Measurements from ENCODE around the gene ZNF133. TPM values are rescaled to one million over a fixed set of nuclear protein-coding genes. Genes with fewer than 3 reads are reported as not detected.

Gene ZNF133
- total RNA-seq, 6 experiments from 2014 or later, result 2.5 to 6.1 (median 4.8) TPM

DNA sequence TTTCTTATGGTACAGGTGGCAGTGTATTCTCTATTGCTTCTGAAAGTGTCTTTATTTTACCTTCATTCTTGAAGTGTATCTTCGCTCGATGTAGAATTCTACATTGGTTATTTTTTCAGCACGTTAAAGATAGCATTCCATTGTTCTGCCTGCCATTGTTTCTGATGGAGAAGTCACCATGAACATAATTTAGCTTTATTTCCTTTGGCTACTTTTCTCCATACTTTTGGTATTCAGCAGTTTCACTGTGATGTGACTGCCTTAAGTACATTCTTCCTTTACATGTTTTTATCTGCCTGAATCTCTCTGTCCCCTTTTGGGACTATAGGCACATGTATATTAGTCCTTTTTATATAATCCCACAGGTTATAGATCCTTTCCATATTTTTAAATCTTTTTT is 19.0 kb downstream of the ZNF133 start:
- Histone ChIP-seq H3K4me3 (no peak overlapping the region), H3K27me3 (no peaks in the 10 kb centered on the region), H3K36me3 (peaks cover 0 to 3% (median 0%) of the 10 kb centered on the region in 4 donors), H3K27ac (no peak overlapping the region), H3K9me3 (no peaks in the 10 kb centered on the region), H3K4me1 (no peaks in the 10 kb centered on the region)
- WGBS (ENCODE audit: insufficient coverage, low coverage, low lambda C conversion rate, missing lambda C conversion rate), result 97% methylated on average over 3 of the region's 3 CpGs
- DNase-seq (no peak), ATAC-seq (no peak)
- TF ChIP-seq, protein P1, sequence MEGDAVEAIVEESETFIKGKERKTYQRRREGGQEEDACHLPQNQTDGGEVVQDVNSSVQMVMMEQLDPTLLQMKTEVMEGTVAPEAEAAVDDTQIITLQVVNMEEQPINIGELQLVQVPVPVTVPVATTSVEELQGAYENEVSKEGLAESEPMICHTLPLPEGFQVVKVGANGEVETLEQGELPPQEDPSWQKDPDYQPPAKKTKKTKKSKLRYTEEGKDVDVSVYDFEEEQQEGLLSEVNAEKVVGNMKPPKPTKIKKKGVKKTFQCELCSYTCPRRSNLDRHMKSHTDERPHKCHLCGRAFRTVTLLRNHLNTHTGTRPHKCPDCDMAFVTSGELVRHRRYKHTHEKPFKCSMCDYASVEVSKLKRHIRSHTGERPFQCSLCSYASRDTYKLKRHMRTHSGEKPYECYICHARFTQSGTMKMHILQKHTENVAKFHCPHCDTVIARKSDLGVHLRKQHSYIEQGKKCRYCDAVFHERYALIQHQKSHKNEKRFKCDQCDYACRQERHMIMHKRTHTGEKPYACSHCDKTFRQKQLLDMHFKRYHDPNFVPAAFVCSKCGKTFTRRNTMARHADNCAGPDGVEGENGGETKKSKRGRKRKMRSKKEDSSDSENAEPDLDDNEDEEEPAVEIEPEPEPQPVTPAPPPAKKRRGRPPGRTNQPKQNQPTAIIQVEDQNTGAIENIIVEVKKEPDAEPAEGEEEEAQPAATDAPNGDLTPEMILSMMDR (IDR thresholded peaks at IDR 0.05), result no peak
- no peak for TF ChIP-seq POLR2A (IDR thresholded peaks at IDR 0.05)
- intact Hi-C loops (cut with DNase I), result no loop called here

DNA sequence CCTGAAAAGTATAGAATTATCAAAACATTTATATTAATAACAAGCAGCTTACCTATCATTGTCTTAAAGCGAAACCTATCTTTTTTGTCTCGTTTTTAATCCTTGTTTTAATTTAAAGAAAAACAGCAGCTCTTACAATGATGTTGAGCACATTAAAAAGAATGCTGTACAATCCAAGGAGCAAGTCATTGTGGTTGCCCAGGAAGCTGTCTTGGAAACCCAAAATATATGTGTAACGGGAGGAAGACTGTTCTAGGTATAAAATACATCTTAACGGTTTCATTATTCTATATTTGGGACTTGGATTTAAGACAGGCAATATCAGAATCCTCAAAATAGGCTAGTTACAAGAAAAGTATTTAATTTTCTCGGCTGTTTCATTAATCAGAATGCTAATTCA is 21.7 kb downstream of the ZNF133 start:
- no peaks in the 10 kb centered on the region for H3K27me3 ChIP-seq
- no peaks in the 10 kb centered on the region for H3K4me1 ChIP-seq
- H3K27ac ChIP-seq, result no peak overlapping the region
- DNase-seq (no peak), ATAC-seq (no peak)
- TF ChIP-seq, protein P1 (IDR thresholded peaks at IDR 0.05), result no peak
- TF ChIP-seq POLR2A (IDR thresholded peaks at IDR 0.05), result no peak
- H3K4me3 ChIP-seq, result no peak overlapping the region
- no peaks in the 10 kb centered on the region for H3K9me3 ChIP-seq
- WGBS (ENCODE audit: insufficient coverage, low coverage, low lambda C conversion rate, missing lambda C conversion rate), result 58% methylated on average over 5 of the region's 5 CpGs
- intact Hi-C loops (cut with DNase I), result no loop called here
- peaks cover 0 to 5% (median 3%) of the 10 kb centered on the region in 4 donors for H3K36me3 ChIP-seq

DNA sequence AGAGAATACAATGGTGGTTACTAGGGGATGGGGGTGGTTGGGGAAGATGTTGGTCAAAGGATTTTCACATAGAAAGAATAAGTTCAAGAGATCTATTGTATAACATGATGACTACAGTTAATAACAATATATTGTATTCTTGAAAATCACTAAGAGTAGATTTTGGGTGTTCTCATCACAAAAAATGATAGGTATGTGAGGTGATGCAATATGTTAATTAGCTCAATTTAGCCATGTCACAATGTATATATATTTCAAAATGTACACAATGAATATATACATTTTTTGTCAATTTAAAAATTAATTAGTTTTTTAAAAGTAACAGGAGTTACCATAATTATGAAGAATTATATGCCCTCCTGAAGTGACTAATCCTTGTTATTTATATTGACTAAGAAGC is 22.3 kb downstream of the ZNF133 start:
- Histone ChIP-seq H3K36me3 (peaks cover 0 to 10% (median 7%) of the 10 kb centered on the region in 4 donors), H3K27ac (no peak overlapping the region), H3K9me3 (no peaks in the 10 kb centered on the region), H3K27me3 (no peaks in the 10 kb centered on the region), H3K4me1 (no peaks in the 10 kb centered on the region), H3K4me3 (no peak overlapping the region)
- no peak for DNase-seq
- no peak for ATAC-seq
- intact Hi-C loops (cut with DNase I), result no loop called here
- TF ChIP-seq POLR2A (IDR thresholded peaks at IDR 0.05), result no peak
- TF ChIP-seq, protein P1 (IDR thresholded peaks at IDR 0.05), result no peak

DNA sequence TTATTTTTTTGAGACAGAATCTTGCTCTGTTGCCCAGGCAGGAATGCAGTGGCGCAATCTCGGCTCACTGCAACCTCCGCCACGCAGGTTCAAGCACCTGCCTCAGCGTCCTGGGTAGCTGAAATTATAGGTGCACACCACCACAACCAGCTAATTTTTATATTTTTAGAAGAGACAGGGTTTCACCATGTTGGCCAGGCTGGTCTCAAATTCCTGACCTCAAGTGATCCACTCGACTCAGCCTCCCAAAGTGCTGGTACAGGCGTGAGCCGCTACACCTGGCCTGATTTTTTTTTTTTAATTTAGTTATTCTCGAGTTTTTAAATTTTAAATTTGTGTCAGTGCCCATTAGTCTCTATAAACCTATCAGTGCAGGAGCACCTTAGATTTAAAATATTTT is 24.4 kb downstream of the ZNF133 start:
- Histone ChIP-seq H3K27ac (no peak overlapping the region), H3K4me1 (no peaks in the 10 kb centered on the region), H3K9me3 (no peaks in the 10 kb centered on the region), H3K4me3 (no peak overlapping the region), H3K27me3 (no peaks in the 10 kb centered on the region), H3K36me3 (peaks cover 0 to 19% (median 11%) of the 10 kb centered on the region in 4 donors)
- DNase-seq, result no peak
- ATAC-seq, result no peak
- WGBS (ENCODE audit: insufficient coverage, low coverage, low lambda C conversion rate, missing lambda C conversion rate), result 90% methylated on average over 9 of the region's 9 CpGs
- intact Hi-C loops (cut with DNase I), result no loop called here
- TF ChIP-seq, protein P1 (IDR thresholded peaks at IDR 0.05), result no peak
- no peak for TF ChIP-seq POLR2A (IDR thresholded peaks at IDR 0.05)

DNA sequence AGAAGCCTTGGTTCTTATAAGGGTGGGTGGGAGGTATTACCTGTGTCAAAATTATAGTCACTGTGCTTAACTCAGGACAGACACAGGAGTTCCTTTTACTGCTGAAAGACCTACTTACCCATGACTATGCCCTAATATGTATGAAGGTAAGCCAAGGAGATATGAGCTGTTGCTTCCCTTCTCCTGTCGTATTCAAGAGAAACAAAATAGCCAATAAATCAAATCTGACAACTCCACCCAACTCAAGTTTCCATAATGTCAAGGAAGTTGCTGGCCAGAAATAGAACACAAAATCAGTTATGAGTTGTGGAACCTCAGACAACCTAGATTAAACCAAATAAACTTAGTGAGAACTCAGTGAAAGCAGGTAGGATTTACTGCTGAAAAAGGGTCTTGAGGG is 25.1 kb downstream of the ZNF133 start:
- Histone ChIP-seq H3K27ac (no peak overlapping the region), H3K4me1 (no peaks in the 10 kb centered on the region), H3K27me3 (no peaks in the 10 kb centered on the region), H3K36me3 (peaks cover 0 to 19% (median 11%) of the 10 kb centered on the region in 4 donors), H3K9me3 (no peaks in the 10 kb centered on the region), H3K4me3 (no peak overlapping the region)
- 38% methylated on average over 1 of the region's 1 CpG for WGBS (ENCODE audit: insufficient coverage, low coverage, low lambda C conversion rate, missing lambda C conversion rate)
- ATAC-seq (no peak), DNase-seq (no peak)
- intact Hi-C loops (cut with DNase I), result no loop called here
- TF ChIP-seq POLR2A (IDR thresholded peaks at IDR 0.05), result no peak
- TF ChIP-seq, protein P1 (IDR thresholded peaks at IDR 0.05), result no peak
